Measurements from ENCODE around the gene GINS2. TPM values are rescaled to one million over a fixed set of nuclear protein-coding genes. Genes with fewer than 3 reads are reported as not detected.

Gene GINS2
- total RNA-seq, 1 experiment from 2014 or later = 52.7 TPM

GRCh38 chr16:85653290-85653891, 35.4 kb downstream of the GINS2 start:
- Histone ChIP-seq H3K27ac (ENCODE audit: insufficient read length, low read depth, low read length) (no peak overlapping the region), H3K79me1 (ENCODE audit: insufficient read depth, low read depth, low read length, poor library complexity, severe bottlenecking) (peaks cover 4% of the 10 kb centered on the region), H2AFZ (ENCODE audit: low read length) (no peak overlapping the region), H2BK120ac (ENCODE audit: low read depth, low read length, poor library complexity, severe bottlenecking) (no peak overlapping the region), H3K79me2 (ENCODE audit: insufficient read depth, low read length) (no peaks in the 10 kb centered on the region), H2BK5ac (ENCODE audit: insufficient read length, low read length) (no peak overlapping the region), H3K27me3 (ENCODE audit: insufficient read depth, low read length) (no peaks in the 10 kb centered on the region), H3K14ac (ENCODE audit: insufficient read depth, low read length) (no peak overlapping the region), H2BK20ac (ENCODE audit: low read depth, low read length, poor library complexity, severe bottlenecking) (no peak overlapping the region), H3K9me3 (ENCODE audit: control insufficient read depth, low read depth, low read length) (no peaks in the 10 kb centered on the region), H4K8ac (replicated peaks; ENCODE audit: insufficient read length, low read depth, low read length) (no peak overlapping the region), H3K4ac (ENCODE audit: low read depth, low read length) (no peak overlapping the region), H4K91ac (ENCODE audit: insufficient read length, low read depth, low read length) (no peak overlapping the region), H3K23me2 (ENCODE audit: insufficient read length, low read depth, low read length, poor library complexity, severe bottlenecking) (no peaks in the 10 kb centered on the region), H4K20me1 (ENCODE audit: control insufficient read depth, insufficient read depth, insufficient read length) (no peaks in the 10 kb centered on the region), H3K23ac (ENCODE audit: insufficient read length, low read depth, low read length) (no peak overlapping the region), H2BK15ac (ENCODE audit: low read depth, low read length) (no peak overlapping the region), H3K4me2 (ENCODE audit: insufficient read depth, insufficient read length, low read length) (no peak overlapping the region), H3K9ac (ENCODE audit: extremely low read depth, insufficient read length, low read length) (no peak overlapping the region), H3K4me1 (ENCODE audit: insufficient read depth, low read length) (no peaks in the 10 kb centered on the region), H3T11ph (ENCODE audit: low read length) (no peak overlapping the region), H3K56ac (ENCODE audit: insufficient read length, low read depth, low read length) (no peak overlapping the region), H4K5ac (ENCODE audit: insufficient read length, low read depth, low read length) (no peak overlapping the region), H2BK12ac (ENCODE audit: insufficient read length, low read depth, low read length) (no peak overlapping the region), H3K18ac (ENCODE audit: insufficient read length, low read depth, low read length) (no peak overlapping the region), H2AK5ac (ENCODE audit: insufficient read length, low read length) (no peak overlapping the region)
- H3K36me3 Mint-ChIP-seq (ENCODE audit: insufficient read depth in 1 of 3, low read depth in 3 of 3) = peaks cover 31 to 67% (median 66%) of the 10 kb centered on the region in 3 experiments
- no peak for DNase-seq
- H3K9me3 Mint-ChIP-seq = peaks cover 0 to 3% of the 10 kb centered on the region in 2 experiments; a peak in 1 of 5 replicates
- WGBS (ENCODE audit: extremely low coverage, insufficient read length, low lambda C conversion rate) = no CpG with 5 or more reads among the region's 21 CpGs
- peaks cover 0 to 13% of the 10 kb centered on the region in 2 experiments; a peak in 3 of 4 replicates for H3K4me1 Mint-ChIP-seq
- no peaks in the 10 kb centered on the region; the same call in 1 of the 2 replicates for H3K27me3 Mint-ChIP-seq (ENCODE audit: low read depth)
- no peak overlapping the region for H3K27ac Mint-ChIP-seq
- H3K4me3 Mint-ChIP-seq = no peak overlapping the region
- no peak for TF ChIP-seq CTCF (conservative IDR thresholded peaks at IDR 0.05)
